Activated CD8-positive, alpha-beta memory T cell treated with anti-CD3 and anti-CD28 coated beads for 24 hours (primary cell): ENCODE measurements around the gene SLC38A5.
"Not testable (repeated sequence)": the region's sequence is repeated elsewhere in the genome, so short reads cannot be mapped to it uniquely, and the experiment has no call there.

ENCODE experiments used
- DNase-seq: peaks from one replicate; pipeline ENCODE4 v3.0.0-alpha.2; 2020

SLC38A5 gene

DNA sequence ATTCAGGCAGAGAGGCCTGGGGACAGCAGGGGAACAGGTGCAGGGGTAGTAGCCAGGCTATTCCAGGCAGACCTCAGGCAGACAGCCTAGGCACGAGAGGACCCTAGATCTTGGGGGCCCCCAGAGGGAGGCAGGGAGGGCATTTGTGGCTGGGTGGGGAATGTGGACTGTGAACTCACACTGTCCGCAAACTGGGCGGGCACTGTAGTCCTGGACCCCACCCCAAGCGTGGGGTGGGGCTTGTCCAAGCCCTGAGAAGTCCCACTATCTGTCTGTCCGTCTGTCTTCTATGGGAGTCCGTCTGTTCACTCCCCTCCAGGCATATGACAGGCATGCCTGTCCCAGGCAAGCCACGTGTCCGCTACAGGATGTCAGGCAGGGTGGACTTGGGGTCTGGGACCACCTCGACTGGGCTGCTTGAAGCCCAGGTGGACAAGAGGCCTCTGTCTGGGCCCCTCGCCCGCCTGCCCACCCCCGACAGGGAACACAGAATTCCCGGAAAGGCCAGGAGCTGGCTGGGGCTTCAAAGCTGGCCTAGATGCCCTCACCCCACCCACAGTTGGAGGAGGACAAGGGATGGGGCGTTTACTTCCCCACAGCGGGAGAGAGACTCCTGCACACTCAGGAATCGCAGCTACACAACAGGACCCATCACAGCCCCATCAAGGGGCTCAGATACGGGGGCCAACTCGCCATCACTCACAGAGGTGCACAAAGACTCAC lies at the start of gene SLC38A5:
SLC38A5 (minus strand) TSS at position 151 of the 723 bp plus-strand sequence. CDS start 2,336 bp downstream, outside the sequence.
- no peak for DNase-seq

DNA sequence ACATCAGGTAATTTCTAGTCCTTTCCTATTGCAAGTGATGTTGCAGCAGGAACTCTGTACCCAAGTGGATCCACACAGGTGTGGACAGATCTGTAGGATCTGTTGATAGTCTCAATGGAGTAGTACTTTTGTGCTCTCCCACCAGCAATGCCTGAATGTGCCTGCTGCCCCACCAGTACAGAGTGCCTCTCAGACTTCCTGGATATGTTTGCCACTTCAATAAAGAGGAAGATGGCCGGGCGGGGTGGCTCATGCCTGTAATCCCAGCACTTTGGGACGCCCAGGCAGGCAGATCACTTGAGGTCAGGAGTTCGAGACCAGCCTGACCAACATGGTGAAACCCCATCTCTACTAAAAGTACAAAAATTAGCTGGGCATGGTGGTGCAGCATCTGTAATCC lies 49.4 kb upstream of the SLC38A5 start:
- DNase-seq: not testable (repeated sequence)

DNA sequence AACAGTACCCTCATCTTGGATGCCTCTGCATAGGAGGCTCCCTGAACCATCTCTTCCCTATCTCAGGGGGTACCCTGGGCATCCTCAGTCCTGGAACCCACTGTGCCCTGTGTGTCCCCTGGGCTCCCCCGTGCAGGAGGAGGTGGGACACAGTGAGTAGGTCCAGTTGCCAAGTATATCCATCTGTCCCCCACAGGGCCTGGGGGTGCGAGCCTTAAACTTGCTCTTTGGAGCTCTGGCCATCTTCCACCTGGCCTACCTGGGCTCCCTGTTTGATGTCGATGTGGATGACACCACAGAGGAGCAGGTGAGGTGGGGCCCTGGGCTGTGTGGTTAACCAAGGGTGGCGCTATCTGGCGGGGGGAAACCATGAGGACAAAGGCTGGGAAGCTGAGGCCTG lies 46.9 kb upstream of the SLC38A5 start:
- no peak for DNase-seq

DNA sequence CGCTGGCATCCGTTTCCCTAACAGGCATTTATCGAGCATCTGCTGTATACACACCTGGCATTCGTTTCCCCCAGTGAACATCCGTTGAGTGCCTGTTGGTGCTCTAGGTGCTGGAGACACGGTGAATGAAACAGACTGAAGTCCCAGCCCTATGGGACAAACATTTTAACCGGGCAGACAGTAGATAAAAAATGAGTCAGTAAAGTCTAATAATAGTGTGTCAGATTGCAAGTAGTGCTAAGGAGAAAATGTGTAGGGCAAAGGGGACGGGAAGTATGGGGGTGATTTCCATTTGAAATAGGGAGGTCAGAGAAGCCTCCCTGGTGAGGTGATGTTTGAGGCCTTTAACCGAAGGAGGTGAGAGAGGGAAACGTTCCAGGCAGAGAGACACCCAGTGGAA lies 46.2 kb upstream of the SLC38A5 start:
- no peak for DNase-seq

DNA sequence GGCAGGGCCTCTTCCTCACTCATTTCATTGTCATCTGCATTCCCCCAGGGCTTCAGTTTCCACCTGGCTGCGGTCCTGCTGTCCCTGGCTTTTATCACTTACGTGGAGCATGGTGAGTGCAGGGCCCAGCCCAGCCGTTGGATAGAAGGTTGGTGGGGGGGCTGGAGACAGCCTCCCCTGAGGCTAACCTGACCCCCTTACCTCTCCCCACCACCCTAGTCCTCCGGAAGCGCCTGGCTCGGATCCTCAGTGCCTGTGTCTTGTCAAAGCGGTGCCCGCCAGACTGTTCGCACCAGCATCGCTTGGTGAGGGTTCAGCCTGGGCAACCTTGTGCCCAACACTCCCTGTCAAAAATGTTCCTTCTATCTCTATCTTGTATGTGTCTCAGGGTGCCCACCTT lies 45.8 kb upstream of the SLC38A5 start:
- no peak for DNase-seq

DNA sequence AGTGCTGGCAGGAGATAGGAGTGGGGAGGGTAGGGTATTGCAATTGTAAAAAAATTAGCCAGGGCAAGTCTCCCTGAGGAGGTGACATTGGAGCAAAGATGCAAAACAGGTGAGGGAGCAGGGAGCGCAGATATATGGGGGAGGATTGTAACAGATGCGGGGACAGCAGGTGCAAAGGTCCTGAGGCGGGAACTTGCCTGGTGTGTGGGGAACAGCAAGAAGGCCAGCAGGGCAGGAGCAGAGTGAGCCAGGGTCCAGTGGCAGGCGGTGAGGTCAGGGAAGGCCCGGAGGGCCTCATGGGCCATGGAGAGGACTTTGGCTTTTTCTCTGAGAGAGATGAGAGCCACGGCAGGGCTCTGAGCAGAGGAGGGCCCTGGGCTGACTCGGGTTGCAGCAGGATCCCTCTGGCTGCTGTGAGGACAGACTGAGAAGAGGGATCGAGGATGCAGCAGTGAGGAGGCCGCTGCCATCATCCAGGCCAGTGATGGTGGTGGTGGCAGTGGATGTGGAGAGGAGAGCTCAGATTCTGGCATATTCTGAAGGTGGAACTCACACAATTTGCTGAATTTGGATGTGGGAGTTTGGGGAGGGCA lies 44.9 kb upstream of the SLC38A5 start:
- DNase-seq: no peak

DNA sequence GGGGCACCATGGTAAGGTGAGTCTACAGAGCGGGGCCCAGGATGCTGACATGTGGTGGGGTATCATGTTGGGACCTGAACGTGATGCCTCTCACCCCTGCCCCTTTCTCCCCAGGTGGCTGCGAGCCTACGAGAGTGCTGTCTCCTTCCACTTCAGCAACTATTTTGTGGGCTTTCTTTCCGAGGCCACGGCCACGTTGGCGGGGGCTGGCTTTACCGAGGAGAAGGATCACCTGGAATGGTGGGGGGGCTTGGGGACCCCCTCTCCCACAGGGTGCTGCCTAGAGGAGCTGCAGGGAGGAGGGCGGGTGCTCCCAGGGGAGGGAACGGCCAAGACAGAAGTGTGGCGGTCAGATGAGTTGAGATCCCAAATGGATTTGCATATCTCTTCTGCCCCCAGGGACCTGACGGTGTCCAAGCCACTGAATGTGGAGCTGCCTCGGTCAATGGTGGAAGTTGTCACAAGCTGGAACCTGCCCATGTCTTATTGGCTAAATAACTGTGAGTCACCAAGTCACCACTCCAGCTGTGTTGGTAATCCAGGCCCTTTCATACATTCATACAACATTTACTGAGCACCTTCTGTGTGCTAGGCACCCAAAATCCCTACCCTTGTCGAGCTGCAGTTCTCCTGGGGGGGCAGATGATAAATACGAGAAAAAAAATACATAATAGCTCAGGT lies 44.2 kb upstream of the SLC38A5 start:
- DNase-seq: no peak

DNA sequence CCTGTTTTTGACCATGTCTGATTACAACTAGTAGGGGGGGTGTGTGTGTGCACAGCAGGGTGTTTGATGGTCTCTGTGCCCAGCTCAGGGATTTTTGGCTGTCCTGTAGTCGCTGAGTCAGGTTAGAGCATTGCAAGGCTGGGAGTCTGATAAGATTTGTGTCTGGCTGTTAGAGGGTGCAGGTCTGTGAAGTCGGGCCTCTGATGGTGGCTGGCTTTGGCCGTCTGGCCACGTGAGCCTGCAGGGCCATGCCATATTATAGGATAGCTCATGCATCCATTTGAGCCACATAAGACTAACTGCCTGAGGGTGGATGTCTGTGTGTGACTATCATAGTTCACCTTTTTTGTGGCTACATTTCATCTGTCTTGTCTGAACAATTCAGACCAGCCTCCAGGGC lies 43.6 kb upstream of the SLC38A5 start:
- DNase-seq: no peak

DNA sequence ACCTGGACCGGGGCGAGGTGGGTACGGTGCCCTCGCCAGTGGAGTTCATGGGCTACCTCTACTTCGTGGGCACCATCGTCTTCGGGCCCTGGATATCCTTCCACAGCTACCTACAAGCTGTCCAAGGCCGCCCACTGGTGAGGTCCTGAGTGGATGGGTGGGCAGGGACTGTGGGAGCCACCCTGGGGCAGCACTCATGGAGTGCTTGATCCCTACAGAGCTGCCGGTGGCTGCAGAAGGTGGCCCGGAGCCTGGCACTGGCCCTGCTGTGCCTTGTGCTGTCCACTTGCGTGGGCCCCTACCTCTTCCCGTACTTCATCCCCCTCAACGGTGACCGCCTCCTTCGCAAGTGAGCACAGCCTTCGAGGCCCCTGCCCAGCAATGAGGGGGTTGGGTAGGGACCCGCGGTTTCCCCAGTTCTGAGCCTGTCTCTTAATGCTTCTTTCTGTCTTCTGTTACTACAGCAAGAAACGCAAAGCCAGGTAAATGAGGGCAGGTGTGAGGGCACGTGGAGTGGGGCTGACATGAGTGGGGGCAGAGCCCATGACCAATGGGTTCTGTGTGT lies 42.4 kb upstream of the SLC38A5 start:
- DNase-seq: no peak

DNA sequence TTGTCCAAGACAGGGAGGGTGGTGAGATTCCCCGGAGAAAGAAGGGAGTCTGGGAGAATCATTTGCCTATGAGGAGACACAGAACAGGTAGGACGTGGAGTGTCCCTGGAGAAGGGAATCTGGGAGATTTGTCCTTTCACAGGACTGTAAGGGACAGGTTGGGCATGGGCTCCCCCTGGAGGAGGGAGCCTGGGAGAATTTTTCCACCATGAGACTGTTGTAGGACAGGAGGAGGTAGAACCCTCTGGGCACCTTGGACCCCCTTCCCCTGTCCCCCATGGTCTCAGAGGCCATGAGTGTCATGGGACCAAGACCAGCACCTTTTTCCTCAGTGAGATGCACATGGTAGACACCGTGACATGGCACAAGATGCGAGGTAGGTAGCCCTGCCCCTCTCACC lies 41.5 kb upstream of the SLC38A5 start:
- no peak for DNase-seq

DNA sequence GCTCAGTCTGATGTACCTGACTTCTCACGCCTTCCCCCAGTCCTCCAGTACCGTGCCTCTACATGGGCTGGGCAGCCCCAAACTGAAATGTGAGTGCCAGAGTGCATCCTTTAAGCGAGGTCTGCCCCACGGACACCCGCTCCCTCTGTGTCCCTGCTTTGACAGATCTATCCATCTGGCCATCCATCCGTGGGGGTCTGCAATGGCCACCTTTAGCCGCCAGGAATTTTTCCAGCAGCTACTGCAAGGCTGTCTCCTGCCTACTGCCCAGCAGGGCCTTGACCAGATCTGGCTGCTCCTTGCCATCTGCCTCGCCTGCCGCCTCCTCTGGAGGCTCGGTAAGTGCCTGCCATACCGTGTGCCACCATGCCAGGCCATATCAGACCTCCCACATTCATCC lies 39.6 kb upstream of the SLC38A5 start:
- no peak for DNase-seq

DNA sequence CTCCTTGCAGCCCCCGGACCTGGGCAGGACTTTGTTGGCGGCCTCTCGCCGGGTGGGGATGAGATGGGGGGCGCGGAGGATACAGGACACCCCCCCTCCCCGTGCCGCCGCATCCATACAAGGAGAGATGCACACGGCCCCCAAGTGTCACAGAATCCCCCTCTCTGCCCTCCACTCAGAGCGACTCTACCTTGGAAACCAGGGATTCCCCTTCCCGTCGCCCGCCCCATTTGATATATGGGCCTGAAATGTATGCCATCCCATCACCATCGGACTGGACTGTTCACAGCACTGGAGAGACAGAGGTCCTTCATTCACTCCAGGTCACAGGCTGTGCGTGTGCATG lies 39.2 kb upstream of the SLC38A5 start:
- DNase-seq: no peak

DNA sequence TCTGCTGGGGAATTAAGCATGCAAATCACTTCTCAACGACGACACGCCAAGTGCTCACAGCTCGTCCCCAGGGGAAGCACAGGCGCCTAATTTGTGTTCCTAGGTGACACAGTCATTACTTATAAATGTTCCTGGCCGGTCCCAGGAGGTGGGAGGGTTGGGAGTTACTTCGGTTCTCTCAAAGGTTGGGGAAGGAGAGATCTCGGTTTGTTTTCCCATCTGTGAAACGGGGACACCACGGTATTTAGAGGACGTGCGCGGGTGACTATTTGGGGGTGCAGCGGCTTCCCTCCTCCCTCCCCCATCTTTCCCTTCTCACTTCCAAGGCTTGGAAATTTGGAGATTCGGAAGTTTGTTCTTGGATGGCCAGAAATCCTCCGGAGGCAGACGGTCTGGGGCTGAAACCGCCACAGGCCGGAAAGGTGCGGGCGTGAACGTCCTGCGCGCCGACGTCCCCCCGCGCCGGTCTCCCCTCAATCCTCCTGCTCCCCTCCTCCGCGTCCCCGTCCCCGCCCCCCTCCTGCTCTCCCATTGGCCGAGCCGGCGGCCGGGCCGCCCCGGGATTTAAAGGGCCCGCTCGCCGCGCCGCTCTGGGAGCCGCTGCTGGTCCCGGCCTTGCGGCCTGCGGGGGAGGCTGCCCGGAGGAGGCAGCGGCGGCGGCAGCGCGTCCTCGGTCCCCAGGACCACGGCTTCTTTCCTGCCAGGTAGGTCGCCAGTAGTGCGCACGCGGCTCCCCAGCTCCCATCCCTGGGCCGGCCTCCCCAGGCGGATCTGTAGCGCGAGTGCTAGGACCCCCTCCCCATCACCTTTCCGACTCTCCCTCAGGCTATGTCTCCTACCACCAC lies 38.6 kb upstream of the SLC38A5 start, which contains the start of gene PORCN:
PORCN (plus strand) TSS at position 593 of the 845 bp plus-strand sequence. CDS start 829 bp downstream, outside the sequence.
- peak; percentile 88 for DNase-seq

DNA sequence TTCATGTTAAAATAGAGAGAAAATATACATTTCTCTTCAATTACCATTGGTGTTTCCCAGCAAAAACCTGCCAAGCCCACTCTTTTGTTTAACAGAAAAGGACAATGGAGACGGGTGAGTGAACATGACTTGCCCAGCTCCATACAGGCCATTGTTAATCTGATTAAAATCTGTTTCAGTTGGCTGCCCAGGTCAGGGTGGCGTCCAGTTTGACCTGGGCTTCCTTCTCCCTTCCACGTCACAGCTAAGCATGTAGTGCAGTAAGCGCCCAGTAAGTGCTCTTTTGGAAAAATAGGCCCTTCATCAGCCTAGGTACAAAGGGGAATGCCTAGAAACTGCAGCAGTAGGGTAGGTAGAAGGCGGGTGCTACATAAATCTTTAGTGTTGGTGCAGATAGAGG lies 37.2 kb upstream of the SLC38A5 start:
- no peak for DNase-seq

DNA sequence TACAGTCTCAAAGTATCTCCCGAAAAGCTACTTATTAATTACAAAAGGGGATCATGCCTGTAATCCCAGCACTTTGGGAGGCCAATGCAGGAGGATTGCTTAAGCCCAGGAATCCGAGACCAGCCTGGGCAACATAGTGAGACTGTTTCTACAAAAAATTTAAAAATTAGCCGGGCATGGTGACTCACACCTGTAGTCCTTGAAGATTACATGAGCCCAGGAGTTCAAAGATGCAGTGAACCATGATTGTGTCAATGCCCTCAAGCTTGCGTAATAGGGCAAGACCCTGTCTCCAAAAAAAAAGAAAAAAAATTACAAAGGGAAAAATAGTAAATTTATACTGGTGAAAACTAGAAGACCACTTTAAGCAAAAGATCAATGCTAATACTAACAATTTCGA lies 35.4 kb upstream of the SLC38A5 start:
- DNase-seq: no peak

DNA sequence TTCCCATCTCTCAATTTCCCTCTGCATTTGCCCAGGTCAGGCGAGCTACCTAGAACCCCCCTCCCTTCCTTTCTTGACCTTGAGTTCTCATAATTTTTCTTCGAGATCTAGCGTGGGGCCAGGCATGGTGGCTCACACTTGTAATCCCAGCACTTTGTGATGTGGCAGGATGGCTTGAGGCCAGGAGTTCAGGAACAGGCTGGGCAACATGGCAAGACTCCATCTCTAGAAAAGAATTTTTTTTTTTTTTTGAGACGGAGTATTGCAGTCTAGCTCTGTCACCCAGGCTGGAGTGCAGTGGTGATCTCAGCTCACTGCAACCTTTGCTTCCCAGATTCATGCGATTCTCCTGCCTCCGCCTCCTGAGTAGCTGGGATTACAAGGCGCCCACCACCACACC lies 34.2 kb upstream of the SLC38A5 start:
- no peak for DNase-seq

DNA sequence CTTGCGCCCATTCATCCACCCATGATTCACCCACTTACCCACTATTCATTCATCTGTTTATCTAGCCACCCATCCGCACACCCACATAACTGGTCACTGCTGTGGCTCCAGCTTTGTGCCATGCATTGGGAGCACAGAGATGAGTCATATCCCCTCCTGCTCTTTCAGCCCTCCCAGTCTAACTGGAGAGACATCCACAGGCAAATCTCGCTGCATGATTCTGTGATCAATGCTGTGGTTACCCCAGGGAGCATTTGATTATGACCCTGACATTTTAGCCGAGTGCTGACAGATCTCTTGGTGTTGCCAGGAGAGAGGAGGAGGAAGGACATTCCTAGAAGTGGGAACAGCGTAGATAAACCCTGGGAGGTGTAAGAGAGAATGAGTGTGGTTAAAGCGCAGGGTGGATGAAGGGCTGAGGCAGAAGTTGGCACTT lies 28.3 kb upstream of the SLC38A5 start:
- no peak for DNase-seq

DNA sequence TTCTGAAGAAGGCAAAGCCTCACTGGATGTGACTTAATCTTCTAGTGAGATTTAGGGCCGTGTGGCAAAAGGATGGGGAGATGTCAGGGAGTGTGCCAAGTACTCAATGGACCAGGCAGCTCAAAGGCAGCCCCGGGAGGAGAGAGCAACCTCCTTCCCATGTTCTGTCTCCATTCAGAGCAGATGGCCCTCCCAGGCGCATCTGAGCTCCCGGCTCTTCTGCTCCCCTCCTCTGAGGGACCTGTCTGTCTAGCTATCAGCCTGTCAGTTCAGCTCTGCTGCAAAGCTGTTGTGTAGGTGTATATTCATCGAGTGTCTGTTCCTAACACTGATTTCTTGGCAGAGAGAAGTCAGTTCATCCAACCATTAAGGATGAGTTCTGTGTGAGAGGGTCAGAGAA lies 27.8 kb upstream of the SLC38A5 start:
- no peak for DNase-seq

DNA sequence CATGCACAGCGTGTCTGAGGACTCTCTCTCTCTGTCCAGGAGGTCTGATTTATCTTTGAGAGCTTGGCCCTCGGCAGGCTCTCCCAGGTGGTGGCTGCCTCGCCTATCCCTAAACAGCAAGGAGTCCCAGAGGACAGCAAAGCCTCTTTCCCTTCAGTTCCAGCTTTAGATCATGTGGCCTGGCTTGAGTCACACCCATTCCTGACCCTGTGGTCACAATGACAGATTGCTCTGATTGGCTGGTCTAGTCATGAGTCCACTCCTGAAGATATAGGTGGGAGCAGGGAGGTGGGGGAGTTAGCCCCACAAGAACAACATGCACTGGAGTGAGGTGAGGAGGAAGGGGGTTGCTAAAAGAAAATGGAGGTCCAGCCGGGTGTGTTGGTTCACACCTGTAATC lies 26.6 kb upstream of the SLC38A5 start:
- no peak for DNase-seq

DNA sequence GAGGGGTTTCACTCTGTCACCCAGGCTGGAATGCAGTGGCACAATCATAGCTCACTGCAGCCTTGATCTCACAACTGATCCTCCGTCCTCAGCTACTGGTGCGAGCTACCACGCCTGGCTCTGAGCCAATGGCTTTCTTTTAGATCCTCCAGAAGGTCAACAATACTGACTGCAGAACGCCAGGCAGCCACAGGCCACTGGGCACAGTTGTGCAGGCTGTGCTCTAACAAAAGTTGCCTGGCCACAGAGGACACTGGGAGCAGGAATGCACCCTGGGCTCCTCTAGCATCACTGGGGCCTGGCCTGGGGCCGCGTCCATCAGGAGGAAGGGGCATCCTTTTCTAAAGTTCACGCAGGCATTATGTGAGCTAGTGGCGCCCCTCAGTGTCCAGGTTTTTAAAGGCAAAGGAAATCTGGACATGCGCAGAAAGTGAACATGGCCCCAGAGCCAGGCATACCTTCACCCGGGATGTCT lies 23.9 kb upstream of the SLC38A5 start:
- no peak for DNase-seq

DNA sequence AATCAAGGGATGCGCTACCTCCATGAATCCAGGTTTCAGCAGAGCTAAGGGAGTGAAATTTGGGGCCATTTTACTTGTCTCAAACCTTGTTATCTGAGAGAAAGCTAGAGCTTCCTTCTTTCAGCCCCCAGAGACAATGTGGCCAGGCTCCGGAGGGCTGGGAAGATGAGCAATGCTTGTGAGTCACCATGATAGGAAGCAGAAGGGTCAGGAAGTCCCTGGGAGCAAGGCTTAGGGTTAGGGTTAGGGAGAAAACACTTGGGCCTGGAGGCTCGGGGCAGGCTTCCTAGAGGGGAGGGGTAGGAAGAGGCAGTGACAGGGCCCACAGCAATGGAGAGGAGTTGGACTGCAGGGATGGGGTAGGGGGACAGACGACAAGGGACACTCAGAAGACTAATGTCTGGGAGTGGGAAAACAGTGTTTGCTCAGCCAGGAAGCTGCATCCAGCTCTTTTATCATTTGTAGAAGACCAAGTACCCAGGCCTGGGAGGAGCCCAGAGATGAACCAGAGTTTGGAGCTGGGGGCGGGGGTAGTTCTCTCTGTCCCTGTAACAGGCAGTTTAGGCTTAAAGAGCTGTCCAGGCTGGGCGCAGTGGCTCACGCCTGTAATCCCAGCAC lies 22.3 kb upstream of the SLC38A5 start:
- no peak for DNase-seq

DNA sequence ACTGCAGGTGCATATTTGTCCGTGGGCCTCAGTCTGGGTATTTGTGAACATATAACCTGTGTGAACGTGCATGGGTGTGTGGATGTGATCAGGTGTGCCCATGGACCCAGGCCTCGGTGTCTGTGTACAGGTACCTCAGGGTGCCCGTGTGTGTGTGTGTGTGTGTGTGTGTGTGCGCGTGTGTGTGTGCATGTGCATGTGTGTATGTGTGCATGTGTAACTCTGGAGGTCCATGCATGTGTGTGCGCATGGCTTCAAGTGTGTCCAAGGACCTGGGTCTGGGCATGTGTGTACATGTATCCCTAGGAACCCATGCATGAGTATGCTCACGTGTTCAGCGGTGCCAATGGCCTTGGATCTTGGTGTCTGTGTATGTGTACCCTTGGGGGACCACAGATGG lies 21.7 kb upstream of the SLC38A5 start:
- DNase-seq: no peak
